Measurements from ENCODE around the gene B3GALNT1. TPM values are rescaled to one million over a fixed set of nuclear protein-coding genes. Genes with fewer than 3 reads are reported as not detected.

The B3GALNT1 gene
- 10 to 100 TPM in 1 of 4 donors, 1 to 10 TPM in 3; 1.3 to 15.3 (median 3.8) TPM for total RNA-seq

DNA sequence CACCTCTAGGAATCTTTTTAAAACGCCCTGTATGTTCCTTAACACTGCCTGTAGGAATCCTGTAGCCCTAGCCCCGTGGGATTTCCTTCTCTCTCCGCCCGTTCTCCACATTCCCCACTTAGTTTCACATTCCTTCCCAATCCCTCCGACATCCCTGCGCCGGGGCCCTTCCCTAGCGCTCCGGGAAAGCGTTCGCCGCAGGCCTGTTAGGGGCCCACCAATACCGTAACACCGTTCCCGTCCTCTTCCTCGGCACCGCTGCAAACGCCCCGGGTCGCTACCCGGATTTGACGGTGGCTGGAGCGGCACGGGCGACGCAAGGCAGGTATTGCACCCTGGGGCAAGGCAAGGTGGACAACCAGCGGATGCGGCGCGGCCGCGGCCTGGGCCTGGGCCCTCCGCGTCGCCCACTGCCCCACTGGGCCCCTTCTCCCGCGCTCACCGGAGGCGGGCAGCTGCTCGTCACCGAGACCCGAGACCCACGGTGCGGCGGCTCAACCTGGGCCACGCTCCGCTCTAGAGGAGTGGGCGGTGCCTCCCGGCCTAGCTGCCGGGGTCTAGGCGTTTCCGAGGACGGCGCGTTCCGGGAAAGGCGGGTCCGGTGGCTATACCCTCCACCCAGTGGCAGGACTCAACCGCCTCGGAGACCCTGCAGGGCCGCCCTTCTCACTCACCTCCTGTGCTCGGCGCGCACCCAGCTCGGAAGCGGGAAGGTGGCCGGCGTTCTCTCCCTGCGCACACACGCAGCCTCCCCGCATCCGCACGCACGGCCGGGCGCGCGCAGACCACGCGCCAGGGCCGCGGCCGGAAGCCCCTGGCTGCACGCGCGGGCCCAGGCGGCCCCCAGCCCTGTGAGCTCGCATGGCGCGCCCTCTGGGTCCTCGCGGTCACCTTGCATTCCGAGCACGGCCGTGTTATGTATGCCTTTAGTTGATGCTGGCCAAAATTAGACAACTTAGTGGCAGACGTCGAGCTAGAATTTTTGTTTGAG, at the start of gene B3GALNT1:
B3GALNT1 (minus strand) TSS at position 789 of the 991 bp plus-strand sequence. CDS start 18,595 bp downstream, outside the sequence.
- TF ChIP-seq POLR2AphosphoS5 (IDR thresholded peaks at IDR 0.05) (no peak), POLR2A (IDR thresholded peaks at IDR 0.05) (no peak), EP300 (IDR thresholded peaks at IDR 0.05; ENCODE audit: low read depth) (no peak)
- TF ChIP-seq, protein P1, sequence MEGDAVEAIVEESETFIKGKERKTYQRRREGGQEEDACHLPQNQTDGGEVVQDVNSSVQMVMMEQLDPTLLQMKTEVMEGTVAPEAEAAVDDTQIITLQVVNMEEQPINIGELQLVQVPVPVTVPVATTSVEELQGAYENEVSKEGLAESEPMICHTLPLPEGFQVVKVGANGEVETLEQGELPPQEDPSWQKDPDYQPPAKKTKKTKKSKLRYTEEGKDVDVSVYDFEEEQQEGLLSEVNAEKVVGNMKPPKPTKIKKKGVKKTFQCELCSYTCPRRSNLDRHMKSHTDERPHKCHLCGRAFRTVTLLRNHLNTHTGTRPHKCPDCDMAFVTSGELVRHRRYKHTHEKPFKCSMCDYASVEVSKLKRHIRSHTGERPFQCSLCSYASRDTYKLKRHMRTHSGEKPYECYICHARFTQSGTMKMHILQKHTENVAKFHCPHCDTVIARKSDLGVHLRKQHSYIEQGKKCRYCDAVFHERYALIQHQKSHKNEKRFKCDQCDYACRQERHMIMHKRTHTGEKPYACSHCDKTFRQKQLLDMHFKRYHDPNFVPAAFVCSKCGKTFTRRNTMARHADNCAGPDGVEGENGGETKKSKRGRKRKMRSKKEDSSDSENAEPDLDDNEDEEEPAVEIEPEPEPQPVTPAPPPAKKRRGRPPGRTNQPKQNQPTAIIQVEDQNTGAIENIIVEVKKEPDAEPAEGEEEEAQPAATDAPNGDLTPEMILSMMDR (IDR thresholded peaks at IDR 0.05), result no peak
- Histone ChIP-seq H3K4me3 (peak within 1 kb of the TSS; percentile 46 to 85 (median 61)), H3K36me3 (no peaks in the 10 kb centered on the region), H3K4me1 (peaks cover 0 to 12% (median 0%) of the 10 kb centered on the region in 4 donors), H3K9me3 (no peaks in the 10 kb centered on the region), H3K27ac (peak within 1 kb of the TSS in 3 of 4 donors; percentile 19 to 51 (median 30)), H3K27me3 (no peaks in the 10 kb centered on the region)
- intact Hi-C loops (cut with DNase I; ENCODE audit: low total_unique reads) (no loop called here), in situ Hi-C loops (cut with MboI; ENCODE audit: low pct_ligation_motif_present in 1 of 4, low pct_unique_long_range_greater_than_20kb in 1 of 4, low sequenced_read_pairs in 3 of 4) (no loop called here)
- peak; percentile 12 for DNase-seq
- 2 to 5% methylated on average over 4 to 81 of the region's 97 CpGs for WGBS, 2 donors (ENCODE audit: low coverage in 1 of 2)

DNA sequence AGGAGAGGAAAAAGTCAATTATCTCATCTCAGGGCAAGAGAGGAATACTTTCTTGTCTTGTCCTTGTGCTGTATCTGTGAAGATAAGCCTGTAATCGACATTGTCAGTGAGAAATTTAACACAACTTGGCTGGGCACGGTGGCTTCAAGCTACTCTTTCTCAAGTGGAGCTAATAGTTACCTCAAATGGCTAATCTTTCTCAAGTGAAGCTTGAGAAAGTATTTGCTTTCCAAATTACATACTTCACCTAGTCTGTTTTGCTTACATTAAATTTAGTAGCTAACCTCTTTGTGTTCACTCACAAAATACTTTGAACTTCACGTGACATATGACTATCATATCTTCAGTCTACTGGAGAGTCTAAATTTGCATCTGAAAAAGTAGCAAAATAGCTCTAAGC, 48.3 kb upstream of the B3GALNT1 start:
- no peak overlapping the region for H3K27ac ChIP-seq
- 36 to 52% methylated on average over 3 of the region's 3 CpGs for WGBS, 2 donors (ENCODE audit: low coverage in 1 of 2)
- TF ChIP-seq POLR2AphosphoS5 (IDR thresholded peaks at IDR 0.05), result no peak
- TF ChIP-seq, protein P1 (IDR thresholded peaks at IDR 0.05), result no peak
- no peak for TF ChIP-seq EP300 (IDR thresholded peaks at IDR 0.05; ENCODE audit: low read depth)
- no peak for DNase-seq
- intact Hi-C loops (cut with DNase I; ENCODE audit: low total_unique reads), result no loop called here
- no peaks in the 10 kb centered on the region for H3K27me3 ChIP-seq
- no peaks in the 10 kb centered on the region for H3K36me3 ChIP-seq
- no peaks in the 10 kb centered on the region for H3K4me1 ChIP-seq
- H3K4me3 ChIP-seq, result no peak overlapping the region
- H3K9me3 ChIP-seq, result no peaks in the 10 kb centered on the region
- in situ Hi-C loops (cut with MboI; ENCODE audit: low pct_ligation_motif_present in 1 of 4, low pct_unique_long_range_greater_than_20kb in 1 of 4, low sequenced_read_pairs in 3 of 4), result no loop called here

- Histone ChIP-seq H3K4me1 (no peaks in the 10 kb centered on the region), H3K4me3 (no peak overlapping the region), H3K27me3 (no peaks in the 10 kb centered on the region), H3K27ac (no peak overlapping the region), H3K36me3 (no peaks in the 10 kb centered on the region), H3K9me3 (no peaks in the 10 kb centered on the region)
- intact Hi-C loops (cut with DNase I; ENCODE audit: low total_unique reads), result no loop called here
- in situ Hi-C loops (cut with MboI; ENCODE audit: low pct_ligation_motif_present in 1 of 4, low pct_unique_long_range_greater_than_20kb in 1 of 4, low sequenced_read_pairs in 3 of 4), result no loop called here
- TF ChIP-seq POLR2AphosphoS5 (IDR thresholded peaks at IDR 0.05), result no peak
- TF ChIP-seq, protein P1 (IDR thresholded peaks at IDR 0.05), result no peak
- no peak for TF ChIP-seq EP300 (IDR thresholded peaks at IDR 0.05; ENCODE audit: low read depth)
- TF ChIP-seq POLR2A (IDR thresholded peaks at IDR 0.05), result no peak
- no peak for DNase-seq
Observed at GRCh38 chr3:161150001-161150525, 44.9 kb upstream of the B3GALNT1 start.

DNA sequence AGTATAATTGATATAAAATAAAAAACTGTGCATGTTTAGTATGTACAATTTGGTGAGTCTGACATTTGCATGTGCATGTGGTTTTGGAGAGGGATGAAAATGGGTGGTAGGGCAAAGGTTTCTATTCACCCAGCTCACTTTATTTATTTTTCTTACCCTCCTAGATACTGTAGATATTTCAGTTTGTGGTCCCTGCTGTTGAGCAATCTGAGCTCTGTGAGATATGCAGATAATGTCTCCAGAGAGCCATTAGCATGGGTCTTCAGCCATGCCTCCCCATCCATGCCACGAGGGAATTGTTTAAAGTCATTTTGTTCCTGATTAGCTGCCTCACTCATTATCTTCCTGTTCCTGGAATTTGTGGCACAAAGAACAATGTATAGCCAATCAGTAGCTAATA, 44.4 kb upstream of the B3GALNT1 start:
- TF ChIP-seq EP300 (IDR thresholded peaks at IDR 0.05; ENCODE audit: low read depth) (no peak), POLR2A (IDR thresholded peaks at IDR 0.05) (no peak), POLR2AphosphoS5 (IDR thresholded peaks at IDR 0.05) (no peak)
- TF ChIP-seq, protein P1 (IDR thresholded peaks at IDR 0.05), result no peak
- 0 to 33% methylated on average over 1 of the region's 1 CpG for WGBS, 2 donors (ENCODE audit: low coverage in 1 of 2)
- H3K9me3 ChIP-seq, result no peaks in the 10 kb centered on the region
- no peaks in the 10 kb centered on the region for H3K36me3 ChIP-seq
- intact Hi-C loops (cut with DNase I; ENCODE audit: low total_unique reads), result no loop called here
- DNase-seq, result no peak
- no peaks in the 10 kb centered on the region for H3K4me1 ChIP-seq
- in situ Hi-C loops (cut with MboI; ENCODE audit: low pct_ligation_motif_present in 1 of 4, low pct_unique_long_range_greater_than_20kb in 1 of 4, low sequenced_read_pairs in 3 of 4), result no loop called here
- no peaks in the 10 kb centered on the region for H3K27me3 ChIP-seq
- H3K4me3 ChIP-seq, result no peak overlapping the region
- H3K27ac ChIP-seq, result no peak overlapping the region
